HEK293 (cell line): ENCODE measurements around the gene RSL1D1.
A peak's percentile ranks its signal among the peaks of the same experiment; 100 is the strongest.

ENCODE experiments used
- CTCF ChIA-PET: fragments of 350-600 bp; formaldehyde crosslinking; extraction: SDS; loops from one replicate; lab custom pipeline; 2021; ENCODE audit warnings: antibody characterized with exemption; lab: Yijun Ruan, JAX
- POLR2A ChIA-PET: fragments of 300-600 bp; formaldehyde crosslinking; extraction: SDS; loops from one replicate; lab custom pipeline; 2020; ENCODE audit warnings: antibody characterized with exemption, inconsistent platforms; lab: Yijun Ruan, JAX
- H3K27ac ChIP-seq: fragments of 200-500 bp; sonication (Bioruptor generic); 2 replicates; pipeline ENCODE4 v1.5.1; 2014; ENCODE audit warnings: low read depth, low read length, control low read depth, inconsistent platforms; ENCODE audit errors: extremely low read depth
- H3K36me3 ChIP-seq, 2 experiments: fragments of 200-500 bp in 1 of 2; sonication (Bioruptor generic) in 1 of 2; 1 replicate in 1 of 2; 2 replicates in 1 of 2; pipeline ENCODE4 v1.5.1; 2014 to 2017; ENCODE audit warnings: inconsistent platforms in 2 of 2, low read length in 2 of 2; ENCODE audit not compliant: control insufficient read depth in 2 of 2, insufficient read depth in 1 of 2
- H3K4me1 ChIP-seq: fragments of 200-500 bp; sonication (Bioruptor generic); 2 replicates; pipeline ENCODE4 v1.5.1; 2014; ENCODE audit warnings: mild to moderate bottlenecking, low read length, inconsistent platforms; ENCODE audit not compliant: control insufficient read depth, insufficient read depth
- H3K4me3 ChIP-seq: 2 replicates; pipeline ENCODE4 v1.5.1; 2011; ENCODE audit warnings: low read depth, mild to moderate bottlenecking, control low read depth, low read length, moderate library complexity
- H3K9me3 ChIP-seq: fragments of 200-500 bp; sonication (Bioruptor generic); 2 replicates; pipeline ENCODE4 v1.5.1; 2014; ENCODE audit warnings: low read depth, low read length, inconsistent platforms; ENCODE audit not compliant: control insufficient read depth, insufficient read depth
- BCL11B ChIP-seq: fragments of 450-650 bp; formaldehyde crosslinking; IDR thresholded peaks from 2 replicates; pipeline ENCODE4 v1.5.1; 2016; ENCODE audit warnings: low read depth, missing biosample characterization, missing genetic modification characterization
- EGR2 ChIP-seq: fragments of 450-650 bp; formaldehyde crosslinking; IDR thresholded peaks from 2 replicates; pipeline ENCODE4 v1.5.1; 2016; ENCODE audit warnings: low read depth, missing biosample characterization, missing genetic modification characterization
- GLIS1 ChIP-seq: fragments of 450-650 bp; formaldehyde crosslinking; IDR thresholded peaks from 2 replicates; pipeline ENCODE4 v1.5.1; 2016; ENCODE audit warnings: missing biosample characterization, missing genetic modification characterization
- HIC1 ChIP-seq: fragments of 450-650 bp; formaldehyde crosslinking; IDR thresholded peaks from 2 replicates; pipeline ENCODE4 v1.5.1; 2016; ENCODE audit warnings: missing biosample characterization, missing genetic modification characterization
- KLF16 ChIP-seq: fragments of 450-650 bp; formaldehyde crosslinking; IDR thresholded peaks from 2 replicates; pipeline ENCODE4 v1.5.1; 2017; ENCODE audit warnings: missing biosample characterization, missing genetic modification characterization
- SALL2 ChIP-seq: fragments of 450-650 bp; formaldehyde crosslinking; IDR thresholded peaks from 2 replicates; pipeline ENCODE4 v1.5.0; 2017; ENCODE audit warnings: missing biosample characterization, mild to moderate bottlenecking, missing genetic modification characterization, borderline replicate concordance
- ZBTB48 ChIP-seq: fragments of 450-650 bp; formaldehyde crosslinking; IDR thresholded peaks from 2 replicates; pipeline ENCODE4 v1.5.1; 2016; ENCODE audit warnings: missing biosample characterization, missing genetic modification characterization
- ZBTB7A ChIP-seq: fragments of 450-650 bp; formaldehyde crosslinking; IDR thresholded peaks from 2 replicates; pipeline ENCODE4 v1.5.1; 2016; ENCODE audit warnings: low read depth, missing biosample characterization, missing genetic modification characterization
- ZFP41 ChIP-seq: fragments of 450-650 bp; formaldehyde crosslinking; IDR thresholded peaks from 2 replicates; pipeline ENCODE4 v1.5.1; 2016; ENCODE audit warnings: missing biosample characterization, missing genetic modification characterization, borderline replicate concordance
- ZFP69B ChIP-seq: fragments of 450-650 bp; formaldehyde crosslinking; IDR thresholded peaks from 2 replicates; pipeline ENCODE4 v1.5.1; 2016; ENCODE audit warnings: missing biosample characterization, missing genetic modification characterization
- ZNF121 ChIP-seq: fragments of 450-650 bp; formaldehyde crosslinking; IDR thresholded peaks from 2 replicates; pipeline ENCODE4 v1.5.1; 2016; ENCODE audit warnings: missing biosample characterization, missing genetic modification characterization
- ZNF174 ChIP-seq: fragments of 450-650 bp; formaldehyde crosslinking; IDR thresholded peaks from 2 replicates; pipeline ENCODE4 v1.5.0; 2017; ENCODE audit warnings: missing biosample characterization, mild to moderate bottlenecking, missing genetic modification characterization
- ZNF184 ChIP-seq: fragments of 450-650 bp; IDR thresholded peaks from 2 replicates; pipeline ENCODE4 v1.5.1; 2018; ENCODE audit warnings: missing biosample characterization, mild to moderate bottlenecking, missing genetic modification characterization
- ZNF239 ChIP-seq: fragments of 450-650 bp; formaldehyde crosslinking; IDR thresholded peaks from 2 replicates; pipeline ENCODE4 v1.5.1; 2016; ENCODE audit warnings: missing biosample characterization, missing genetic modification characterization
- ZNF404 ChIP-seq: fragments of 450-650 bp; formaldehyde crosslinking; IDR thresholded peaks from 2 replicates; pipeline ENCODE4 v1.5.1; 2017; ENCODE audit warnings: missing biosample characterization, missing genetic modification characterization
- ZNF423 ChIP-seq: fragments of 450-650 bp; formaldehyde crosslinking; IDR thresholded peaks from 2 replicates; pipeline ENCODE4 v1.5.1; 2016; ENCODE audit warnings: missing biosample characterization, missing genetic modification characterization
- ZNF433 ChIP-seq: fragments of 450-650 bp; formaldehyde crosslinking; IDR thresholded peaks from 2 replicates; pipeline ENCODE4 v1.5.1; 2016; ENCODE audit warnings: missing biosample characterization, missing genetic modification characterization, low read depth
- ZNF529 ChIP-seq: fragments of 450-650 bp; formaldehyde crosslinking; IDR thresholded peaks from 2 replicates; pipeline ENCODE4 v1.5.1; 2017; ENCODE audit warnings: missing genetic modification characterization, missing biosample characterization; ENCODE audit not compliant: insufficient replicate concordance
- ZNF558 ChIP-seq: fragments of 450-650 bp; formaldehyde crosslinking; IDR thresholded peaks from 2 replicates; pipeline ENCODE4 v1.5.1; 2016; ENCODE audit warnings: missing biosample characterization, missing genetic modification characterization
- ZNF600 ChIP-seq: fragments of 450-650 bp; formaldehyde crosslinking; IDR thresholded peaks from 2 replicates; pipeline ENCODE4 v1.5.1; 2016; ENCODE audit warnings: missing biosample characterization, missing genetic modification characterization
- ZNF621 ChIP-seq: fragments of 450-650 bp; formaldehyde crosslinking; IDR thresholded peaks from 2 replicates; pipeline ENCODE4 v1.5.1; 2017; ENCODE audit warnings: missing biosample characterization, missing genetic modification characterization
- ZNF624 ChIP-seq: fragments of 450-650 bp; formaldehyde crosslinking; IDR thresholded peaks from 2 replicates; pipeline ENCODE4 v1.5.1; 2017; ENCODE audit warnings: missing biosample characterization, missing genetic modification characterization
- ZNF629 ChIP-seq: fragments of 450-650 bp; formaldehyde crosslinking; IDR thresholded peaks from 2 replicates; pipeline ENCODE4 v1.5.1; 2017; ENCODE audit warnings: missing biosample characterization, missing genetic modification characterization
- ZNF777 ChIP-seq: fragments of 450-650 bp; formaldehyde crosslinking; IDR thresholded peaks from 2 replicates; pipeline ENCODE4 v1.5.1; 2017; ENCODE audit warnings: missing biosample characterization, missing genetic modification characterization, borderline replicate concordance
- ZSCAN23 ChIP-seq: fragments of 450-650 bp; formaldehyde crosslinking; IDR thresholded peaks from 2 replicates; pipeline ENCODE4 v1.5.1; 2016; ENCODE audit warnings: missing biosample characterization, missing genetic modification characterization
- TF ChIP-seq, protein P1 (sequence below): fragments of 450-650 bp; formaldehyde crosslinking; IDR thresholded peaks from 2 replicates; pipeline ENCODE4 v1.5.1; 2016; ENCODE audit warnings: missing biosample characterization, missing genetic modification characterization
- TF ChIP-seq, protein P2 (sequence below): fragments of 450-650 bp; formaldehyde crosslinking; IDR thresholded peaks from 2 replicates; pipeline ENCODE4 v1.5.1; 2016; ENCODE audit warnings: missing biosample characterization, missing genetic modification characterization

The RSL1D1 gene

GRCh38 chr16:11852092-11852809 lies 909 bp upstream of the RSL1D1 start:
- Histone ChIP-seq H3K4me3 (peak overlapping the region; percentile 91), H3K9me3 (no peaks in the 10 kb centered on the region), H3K4me1 (peaks cover 3% of the 10 kb centered on the region), H3K36me3 (peaks cover 25 to 37% of the 10 kb centered on the region in 2 experiments), H3K27ac (peak overlapping the region; percentile 27; the same call in 1 of the 2 replicates)
- TF ChIP-seq ZFP41 (tag by site-specific recombination) (no peak), HIC1 (no peak), BCL11B (tag by site-specific recombination) (no peak), ZNF621 (tag by site-specific recombination) (no peak), ZBTB7A (no peak), ZBTB48 (tag by site-specific recombination) (no peak), ZNF121 (tag by site-specific recombination) (no peak), ZNF239 (tag by site-specific recombination) (no peak), ZNF624 (no peak), GLIS1 (tag by site-specific recombination) (peak; percentile 33; the same call in 1 of the 2 replicates), ZNF529 (tag by site-specific recombination) (no peak), ZNF184 (tag by site-specific recombination) (no peak), EGR2 (tag by site-specific recombination) (0 out of 2 replicates have a peak, but pooled peaks have one; percentile 10), ZNF558 (tag by site-specific recombination) (no peak)
- TF ChIP-seq, protein P1, sequence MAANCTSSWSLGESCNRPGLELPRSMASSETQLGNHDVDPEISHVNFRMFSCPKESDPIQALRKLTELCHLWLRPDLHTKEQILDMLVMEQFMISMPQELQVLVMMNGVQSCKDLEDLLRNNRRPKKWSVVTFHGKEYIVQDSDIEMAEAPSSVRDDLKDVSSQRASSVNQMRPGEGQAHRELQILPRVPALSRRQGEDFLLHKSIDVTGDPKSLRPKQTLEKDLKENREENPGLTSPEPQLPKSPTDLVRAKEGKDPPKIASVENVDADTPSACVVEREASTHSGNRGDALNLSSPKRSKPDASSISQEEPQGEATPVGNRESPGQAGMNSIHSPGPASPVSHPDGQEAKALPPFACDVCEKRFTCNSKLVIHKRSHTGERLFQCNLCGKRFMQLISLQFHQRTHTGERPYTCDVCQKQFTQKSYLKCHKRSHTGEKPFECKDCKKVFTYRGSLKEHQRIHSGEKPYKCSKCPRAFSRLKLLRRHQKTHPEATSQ (tag by site-specific recombination) = no peak
- TF ChIP-seq, protein P2, sequence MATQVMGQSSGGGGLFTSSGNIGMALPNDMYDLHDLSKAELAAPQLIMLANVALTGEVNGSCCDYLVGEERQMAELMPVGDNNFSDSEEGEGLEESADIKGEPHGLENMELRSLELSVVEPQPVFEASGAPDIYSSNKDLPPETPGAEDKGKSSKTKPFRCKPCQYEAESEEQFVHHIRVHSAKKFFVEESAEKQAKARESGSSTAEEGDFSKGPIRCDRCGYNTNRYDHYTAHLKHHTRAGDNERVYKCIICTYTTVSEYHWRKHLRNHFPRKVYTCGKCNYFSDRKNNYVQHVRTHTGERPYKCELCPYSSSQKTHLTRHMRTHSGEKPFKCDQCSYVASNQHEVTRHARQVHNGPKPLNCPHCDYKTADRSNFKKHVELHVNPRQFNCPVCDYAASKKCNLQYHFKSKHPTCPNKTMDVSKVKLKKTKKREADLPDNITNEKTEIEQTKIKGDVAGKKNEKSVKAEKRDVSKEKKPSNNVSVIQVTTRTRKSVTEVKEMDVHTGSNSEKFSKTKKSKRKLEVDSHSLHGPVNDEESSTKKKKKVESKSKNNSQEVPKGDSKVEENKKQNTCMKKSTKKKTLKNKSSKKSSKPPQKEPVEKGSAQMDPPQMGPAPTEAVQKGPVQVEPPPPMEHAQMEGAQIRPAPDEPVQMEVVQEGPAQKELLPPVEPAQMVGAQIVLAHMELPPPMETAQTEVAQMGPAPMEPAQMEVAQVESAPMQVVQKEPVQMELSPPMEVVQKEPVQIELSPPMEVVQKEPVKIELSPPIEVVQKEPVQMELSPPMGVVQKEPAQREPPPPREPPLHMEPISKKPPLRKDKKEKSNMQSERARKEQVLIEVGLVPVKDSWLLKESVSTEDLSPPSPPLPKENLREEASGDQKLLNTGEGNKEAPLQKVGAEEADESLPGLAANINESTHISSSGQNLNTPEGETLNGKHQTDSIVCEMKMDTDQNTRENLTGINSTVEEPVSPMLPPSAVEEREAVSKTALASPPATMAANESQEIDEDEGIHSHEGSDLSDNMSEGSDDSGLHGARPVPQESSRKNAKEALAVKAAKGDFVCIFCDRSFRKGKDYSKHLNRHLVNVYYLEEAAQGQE = no peak
- ChIA-PET POLR2A (interaction anchor here (1.0 to 1.6 kb wide), 5 partner anchors 12 to 357 kb away, joined by 3 to 7 read pairs (median 3); partner anchors contain the start of gene ZC3H7A), CTCF (interaction anchor here (0.6 to 1.0 kb wide), 2 partner anchors 37 to 243 kb away, joined by 3 read pairs; no protein-coding TSS in a partner anchor)

DNA sequence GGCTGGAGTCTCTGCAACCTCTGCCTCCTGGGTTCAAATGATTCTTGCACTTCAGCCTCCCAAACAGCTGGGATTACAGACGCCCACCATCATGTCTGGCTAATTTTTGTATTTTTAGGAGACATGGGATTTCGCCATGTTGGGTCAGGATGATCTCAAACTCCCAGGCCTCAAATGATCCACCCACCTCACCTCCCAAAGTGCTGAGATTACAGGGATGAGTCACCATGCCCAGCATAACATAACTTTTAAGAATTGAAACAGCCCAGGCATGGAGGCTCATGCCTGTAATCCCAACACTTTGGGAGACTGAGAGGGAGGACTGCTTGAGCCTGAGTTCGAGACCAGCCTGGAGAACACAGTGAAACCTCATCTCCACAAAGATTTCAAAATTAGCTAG lies 2.5 kb downstream of the RSL1D1 start:
- peaks cover 52 to 62% of the 10 kb centered on the region in 2 experiments for H3K36me3 ChIP-seq
- no peaks in the 10 kb centered on the region for H3K9me3 ChIP-seq
- CTCF ChIA-PET = no interaction called here
- H3K27ac ChIP-seq = no peak overlapping the region
- H3K4me3 ChIP-seq = no peak overlapping the region
- H3K4me1 ChIP-seq = no peaks in the 10 kb centered on the region
- POLR2A ChIA-PET = interaction anchor here (0.6 kb wide), 1 partner anchor 435 kb away, joined by 9 read pairs; no protein-coding TSS in a partner anchor
- TF ChIP-seq ZNF423 (tag by site-specific recombination) (no peak), EGR2 (tag by site-specific recombination) (peak; percentile 86), KLF16 (tag by site-specific recombination) (no peak), ZBTB7A (no peak), ZNF433 (tag by site-specific recombination) (no peak), ZNF174 (no peak), ZNF777 (tag by site-specific recombination) (no peak), ZFP69B (tag by site-specific recombination) (no peak; the same call in 1 of the 2 replicates), SALL2 (tag by site-specific recombination) (no peak), ZNF600 (tag by site-specific recombination) (peak; percentile 76), ZNF629 (tag by site-specific recombination) (peak; percentile 24; the same call in 1 of the 2 replicates), ZNF404 (tag by site-specific recombination) (no peak), ZSCAN23 (tag by site-specific recombination) (no peak)
